Stomach (tissue), 9 donors: ENCODE measurements around the gene CPB2. TPM values are rescaled to one million over a fixed set of nuclear protein-coding genes. Genes with fewer than 3 reads are reported as not detected.

ENCODE experiments used
- DNase-seq, 2 donors: peaks; one replicate each; pipeline versions ENCODE4 v3.0.0 to v3.0.0-alpha.2; 2013 to 2019
- H3K27ac ChIP-seq, 5 donors: fragments of 200-600 bp in 4 of 5; sonication (generic) in 4 of 5; one replicate each; pipeline ENCODE4 v1.5.1; 2013 to 2019; ENCODE audit warnings: mild to moderate bottlenecking in 1 of 5, moderate library complexity in 1 of 5
- H3K27me3 ChIP-seq, 3 donors: fragments of 200-600 bp; sonication (generic); one replicate each; pipeline ENCODE4 v1.5.1; 2017 to 2019; ENCODE audit warnings: mixed run types in 1 of 3
- H3K36me3 ChIP-seq, 4 donors: fragments of 200-600 bp; sonication (generic); 1 replicate in 3 of 4; 2 replicates in 1 of 4; pipeline ENCODE4 v1.5.1; 2016 to 2019
- H3K4me1 ChIP-seq, 4 donors: fragments of 200-600 bp; sonication (generic); one replicate each; pipeline ENCODE4 v1.5.1; 2016 to 2019
- H3K4me3 ChIP-seq, 4 donors: fragments of 200-600 bp; sonication (generic) in 3 of 4; one replicate each; pipeline ENCODE4 v1.5.1; 2016 to 2019; ENCODE audit warnings: mild to moderate bottlenecking in 1 of 4
- H3K9me3 ChIP-seq, 4 donors: fragments of 200-600 bp; sonication (generic); one replicate each; pipeline ENCODE4 v1.5.1; 2016 to 2019
- EP300 ChIP-seq: sonication (generic); formaldehyde crosslinking; IDR thresholded peaks from one replicate; pipeline ENCODE4 v1.6.1; 2017; ENCODE audit warnings: antibody characterized with exemption
- POLR2A ChIP-seq, 4 donors: fragments of 450-650 bp; IDR thresholded peaks; one replicate each; pipeline ENCODE4 v1.6.1; 2016; ENCODE audit warnings: antibody characterized with exemption in 4 of 4, control low read depth in 2 of 4, mild to moderate bottlenecking in 1 of 4, moderate library complexity in 1 of 4
- POLR2AphosphoS5 ChIP-seq, 3 donors: sonication (generic); formaldehyde crosslinking; IDR thresholded peaks; one replicate each; pipeline ENCODE4 v1.6.1; 2016; ENCODE audit warnings: antibody characterized with exemption in 3 of 3
- WGBS, 5 donors: extraction: QIAGEN DNeasy Blood & Tissue Kit in 3 of 5; methylation state at CpG; one replicate each; pipeline versions ENCODE4 v1.1.5 to v1.1.7; 2013 to 2018; 5-methylcytosine and 5-hydroxymethylcytosine counted together
- intact Hi-C: fragments of 100-400 bp; cut with DNase I; formaldehyde crosslinking; loops from one replicate; pipeline ENCODE4 v1.15.1; 2023; ENCODE audit warnings: low total_unique reads
- polyA plus RNA-seq, 3 donors: library from polyadenylated mRNA; stranded (reverse); fragments of 200-250 nt; gene quantifications; one replicate each; pipeline ENCODE4 v1.2.3, GENCODE V29; 2013
- total RNA-seq, 5 donors: library from RNA; depleted of rRNA; stranded (reverse); fragments of >200 nt; gene quantifications; one replicate each; pipeline versions ENCODE4 v1.1.0 to v1.2.3, GENCODE V29; 2014 to 2016
- TF ChIP-seq, protein P1 (sequence below), 7 experiments: fragments of 450-650 bp in 4 of 7; fragments of 200-600 bp in 3 of 7; sonication (generic) in 3 of 7; IDR thresholded peaks; one replicate each; pipeline ENCODE4 v1.5.1; 2016 to 2019; ENCODE audit warnings: antibody characterized with exemption in 7 of 7, control low read depth in 2 of 7, mild to moderate bottlenecking in 1 of 7
- donor health status: healthy with polysubstance abuse.
- donor health status: Bipolar disorder and iron deficiency.
- donor health status: healthy.

The CPB2 gene
- total and polyA plus RNA-seq, 8 donors = 0.37 to 2.2 TPM; not detected in 6

DNA sequence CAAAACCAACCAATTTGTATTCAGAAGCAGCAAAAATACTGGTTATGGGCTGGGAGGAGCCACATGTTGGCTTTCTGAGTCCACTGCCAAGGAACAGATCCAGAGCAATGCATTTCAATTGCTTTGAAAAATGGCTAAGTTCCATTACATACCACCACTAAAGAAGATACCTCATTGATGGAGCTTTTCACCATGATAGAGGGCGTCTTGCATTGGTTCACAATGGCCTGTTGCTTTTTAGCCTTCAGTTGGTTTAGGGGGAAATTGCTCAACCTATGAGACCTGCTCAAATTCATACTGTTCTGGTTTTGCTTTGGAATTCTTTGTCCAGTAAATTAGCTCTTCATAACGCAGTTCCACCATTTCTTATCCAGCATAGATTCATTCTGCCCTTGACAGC lies 21.2 kb upstream of the CPB2 start:
- Histone ChIP-seq H3K4me1 (no peaks in the 10 kb centered on the region), H3K9me3 (no peaks in the 10 kb centered on the region), H3K27ac (no peak overlapping the region), H3K36me3 (peaks cover 0 to 19% (median 4%) of the 10 kb centered on the region in 4 donors), H3K4me3 (no peak overlapping the region), H3K27me3 (no peaks in the 10 kb centered on the region)
- TF ChIP-seq POLR2A (IDR thresholded peaks at IDR 0.05) (no peak), POLR2AphosphoS5 (IDR thresholded peaks at IDR 0.05) (no peak), EP300 (no peak)
- TF ChIP-seq, protein P1, sequence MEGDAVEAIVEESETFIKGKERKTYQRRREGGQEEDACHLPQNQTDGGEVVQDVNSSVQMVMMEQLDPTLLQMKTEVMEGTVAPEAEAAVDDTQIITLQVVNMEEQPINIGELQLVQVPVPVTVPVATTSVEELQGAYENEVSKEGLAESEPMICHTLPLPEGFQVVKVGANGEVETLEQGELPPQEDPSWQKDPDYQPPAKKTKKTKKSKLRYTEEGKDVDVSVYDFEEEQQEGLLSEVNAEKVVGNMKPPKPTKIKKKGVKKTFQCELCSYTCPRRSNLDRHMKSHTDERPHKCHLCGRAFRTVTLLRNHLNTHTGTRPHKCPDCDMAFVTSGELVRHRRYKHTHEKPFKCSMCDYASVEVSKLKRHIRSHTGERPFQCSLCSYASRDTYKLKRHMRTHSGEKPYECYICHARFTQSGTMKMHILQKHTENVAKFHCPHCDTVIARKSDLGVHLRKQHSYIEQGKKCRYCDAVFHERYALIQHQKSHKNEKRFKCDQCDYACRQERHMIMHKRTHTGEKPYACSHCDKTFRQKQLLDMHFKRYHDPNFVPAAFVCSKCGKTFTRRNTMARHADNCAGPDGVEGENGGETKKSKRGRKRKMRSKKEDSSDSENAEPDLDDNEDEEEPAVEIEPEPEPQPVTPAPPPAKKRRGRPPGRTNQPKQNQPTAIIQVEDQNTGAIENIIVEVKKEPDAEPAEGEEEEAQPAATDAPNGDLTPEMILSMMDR (IDR thresholded peaks at IDR 0.05) = no peak
- no peak for DNase-seq
- 42 to 61% (median 44%) methylated on average over 2 of the region's 2 CpGs for whole genome bisulfite sequencing, 5 donors
- intact Hi-C loops = no loop called here

DNA sequence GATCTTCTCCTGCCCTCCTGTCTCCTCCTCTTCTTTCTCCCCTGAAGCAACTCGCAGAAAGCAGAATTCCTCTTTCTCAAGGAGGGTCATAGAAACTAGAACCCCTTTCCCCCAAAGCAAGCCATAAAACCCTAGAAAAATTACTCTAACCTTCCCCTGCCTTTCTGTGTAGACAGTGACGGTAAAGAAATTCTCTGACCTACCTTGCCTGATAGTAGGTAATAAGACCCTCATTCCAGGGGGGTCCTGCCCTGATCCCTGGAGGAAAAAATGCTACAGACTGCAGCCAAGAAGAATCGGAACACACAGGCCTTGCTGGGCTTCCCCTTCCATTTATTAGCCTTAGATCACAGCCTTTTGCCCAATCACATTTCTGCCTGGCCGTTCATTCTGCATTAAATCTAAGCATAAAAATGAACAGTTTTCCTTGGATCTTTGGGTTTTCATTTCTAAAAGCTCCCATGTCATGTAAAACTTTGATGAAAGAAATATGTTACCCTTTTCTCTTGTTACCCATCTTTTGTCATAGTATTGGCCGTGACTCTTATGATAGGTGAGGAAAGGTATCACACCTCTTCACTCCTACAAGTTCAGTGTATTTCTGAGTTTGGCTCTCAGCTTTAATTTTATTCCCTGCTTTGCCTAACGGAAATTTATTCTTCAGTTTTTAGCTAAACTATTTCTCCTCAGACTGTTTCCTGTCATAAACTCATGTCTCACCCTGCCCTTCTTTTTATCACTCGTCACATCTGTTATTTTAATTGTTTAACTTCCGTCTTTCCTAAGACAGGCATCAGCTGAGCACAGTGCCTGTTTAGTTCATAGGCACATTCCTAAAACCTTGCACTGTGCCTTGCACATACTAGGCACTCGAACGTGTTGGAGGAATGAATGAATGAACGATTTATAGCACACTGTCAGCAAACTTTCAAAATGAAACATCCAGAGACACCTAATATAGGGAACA lies 20.4 kb upstream of the CPB2 start:
- Histone ChIP-seq H3K27ac (no peak overlapping the region), H3K4me1 (no peaks in the 10 kb centered on the region), H3K4me3 (no peak overlapping the region), H3K9me3 (no peaks in the 10 kb centered on the region), H3K36me3 (peaks cover 0 to 12% (median 2%) of the 10 kb centered on the region in 4 donors), H3K27me3 (no peaks in the 10 kb centered on the region)
- DNase-seq = no peak
- intact Hi-C loops = no loop called here
- 48 to 63% (median 57%) methylated on average over 11 of the region's 11 CpGs for WGBS, 5 donors
- TF ChIP-seq, protein P1 (IDR thresholded peaks at IDR 0.05) = no peak
- TF ChIP-seq EP300 = no peak
- TF ChIP-seq POLR2AphosphoS5 (IDR thresholded peaks at IDR 0.05) = no peak
- no peak for TF ChIP-seq POLR2A (IDR thresholded peaks at IDR 0.05)

DNA sequence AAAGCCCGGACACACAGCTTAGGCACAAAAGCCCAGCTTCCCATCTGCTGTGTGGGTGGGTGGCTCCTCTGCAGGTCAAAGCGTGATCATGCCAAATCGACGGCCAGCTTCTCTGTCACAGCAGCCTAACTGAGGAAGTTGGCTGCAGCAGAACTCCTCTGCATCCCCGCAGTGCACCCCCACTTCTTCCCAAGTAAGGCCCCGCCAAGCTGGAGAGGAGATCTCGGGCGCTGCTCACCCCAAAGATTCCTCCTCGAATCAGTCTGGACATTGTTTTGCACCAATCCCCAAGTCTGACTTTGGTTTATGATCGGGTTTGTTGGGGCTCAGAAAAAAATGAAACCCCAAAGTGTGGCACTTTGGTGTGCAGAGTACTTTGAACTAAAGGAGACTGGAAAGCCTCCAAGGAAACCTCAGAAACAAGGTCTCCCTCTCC lies 19.7 kb upstream of the CPB2 start:
- WGBS, 5 donors = 62 to 78% (median 73%) methylated on average over 9 to 10 of the region's 10 CpGs
- no peak for DNase-seq
- intact Hi-C loops = no loop called here
- Histone ChIP-seq H3K4me3 (no peak overlapping the region), H3K27me3 (no peaks in the 10 kb centered on the region), H3K4me1 (no peaks in the 10 kb centered on the region), H3K36me3 (peaks cover 0 to 7% (median 0%) of the 10 kb centered on the region in 4 donors), H3K27ac (no peak overlapping the region), H3K9me3 (no peaks in the 10 kb centered on the region)
- TF ChIP-seq POLR2AphosphoS5 (IDR thresholded peaks at IDR 0.05) = no peak
- TF ChIP-seq, protein P1 (IDR thresholded peaks at IDR 0.05) = no peak
- no peak for TF ChIP-seq EP300
- no peak for TF ChIP-seq POLR2A (IDR thresholded peaks at IDR 0.05)

DNA sequence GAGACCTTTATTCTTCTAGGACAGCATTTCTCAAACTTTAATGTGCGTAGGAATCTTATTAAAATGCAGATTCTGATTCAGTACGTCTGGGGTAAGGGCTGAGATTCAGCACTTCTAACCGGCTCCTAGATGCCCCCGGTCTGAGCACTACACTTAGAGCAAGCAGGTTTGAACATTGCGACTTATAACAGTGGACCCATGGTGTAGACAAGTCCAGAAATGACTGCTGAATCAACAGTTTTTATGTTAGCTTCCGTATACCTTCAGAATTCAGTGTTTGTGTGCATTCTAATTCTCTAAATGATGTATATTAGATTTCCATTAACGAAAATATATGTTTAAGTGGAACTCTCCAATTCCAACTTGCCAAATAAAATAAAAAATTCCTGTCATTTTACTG lies 17.5 kb upstream of the CPB2 start:
- Histone ChIP-seq H3K27ac (no peak overlapping the region), H3K4me3 (no peak overlapping the region), H3K36me3 (peaks cover 0 to 7% (median 0%) of the 10 kb centered on the region in 4 donors), H3K27me3 (no peaks in the 10 kb centered on the region), H3K9me3 (no peaks in the 10 kb centered on the region), H3K4me1 (no peaks in the 10 kb centered on the region)
- no peak for TF ChIP-seq POLR2A (IDR thresholded peaks at IDR 0.05)
- no peak for TF ChIP-seq EP300
- TF ChIP-seq, protein P1 (IDR thresholded peaks at IDR 0.05) = no peak
- TF ChIP-seq POLR2AphosphoS5 (IDR thresholded peaks at IDR 0.05) = no peak
- intact Hi-C loops = no loop called here
- 88 to 92% (median 89%) methylated on average over 7 of the region's 7 CpGs for WGBS, 5 donors
- no peak for DNase-seq
